K562 (cell line): ENCODE results near the gene ADGRG1. TPM values are rescaled to one million over a fixed set of nuclear protein-coding genes. Genes with fewer than 3 reads are reported as not detected.

Experiments
- CHD1 ChIP-seq: fragments of 200-600 bp; sonication (generic); IDR thresholded peaks from one replicate; pipeline ENCODE4 v1.6.1; 2012; ENCODE audit warnings: mild to moderate bottlenecking, moderate library complexity, low read length, inconsistent platforms
- FOXJ2 ChIP-seq: fragments of 200-800 bp; sonication (Bioruptor generic); IDR thresholded peaks from 2 replicates; pipeline ENCODE4 v1.6.1; 2016; ENCODE audit warnings: missing genetic modification characterization, missing compliant biosample characterization
- HDAC3 ChIP-seq: fragments of 450-650 bp; IDR thresholded peaks from 2 replicates; pipeline ENCODE4 v1.6.1; 2018; ENCODE audit warnings: borderline replicate concordance, mild to moderate bottlenecking, moderate library complexity; ENCODE audit not compliant: partially characterized antibody
- MCM2 ChIP-seq: fragments of 450-650 bp; IDR thresholded peaks from 2 replicates; pipeline ENCODE4 v1.6.1; 2017; ENCODE audit warnings: low read depth, mild to moderate bottlenecking
- NCOA6 ChIP-seq: fragments of 450-650 bp; IDR thresholded peaks from 2 replicates; pipeline ENCODE4 v1.6.1; 2017; ENCODE audit warnings: mild to moderate bottlenecking
- NELFE ChIP-seq: IDR thresholded peaks from 2 replicates; pipeline ENCODE4 v1.6.1; 2011; ENCODE audit warnings: mild to moderate bottlenecking; ENCODE audit not compliant: insufficient read depth, insufficient read length
- SNIP1 ChIP-seq: fragments of 450-650 bp; IDR thresholded peaks from 2 replicates; pipeline ENCODE4 v1.7.1; 2017; ENCODE audit warnings: low read depth, mild to moderate bottlenecking
- ZFP1 ChIP-seq: fragments of 450-650 bp; formaldehyde crosslinking; IDR thresholded peaks from 2 replicates; pipeline ENCODE4 v1.4.0; 2020; ENCODE audit warnings: mild to moderate bottlenecking, mixed read lengths
- ZNF384 ChIP-seq: IDR thresholded peaks from 2 replicates; pipeline ENCODE4 v1.6.1; 2012; ENCODE audit warnings: low read depth, low read length, improper control_type of control experiment
- ZNF707 ChIP-seq: fragments of 250-450 bp; sonication (Bioruptor Pico); conservative IDR thresholded peaks from 2 replicates; pipeline ENCODE4 v1.8.0; 2022; ENCODE audit warnings: inconsistent platforms, mild to moderate bottlenecking, moderate library complexity
- ZNF778 ChIP-seq: fragments of 450-650 bp; formaldehyde crosslinking; IDR thresholded peaks from 2 replicates; pipeline ENCODE4 v1.4.0; 2020; ENCODE audit warnings: mild to moderate bottlenecking, moderate library complexity
- polyA plus RNA-seq, 8 experiments: library from polyadenylated mRNA; depleted of rRNA in 4 of 8; stranded (reverse) in 5 of 8; unstranded in 3 of 8; fragments of >200 nt; fragmentation: Nextera tagmentation in 2 of 8; fragmentation: Illumina TruSeq in 1 of 8; extraction: Ambion mirVana in 2 of 8; extraction: Trizol in 1 of 8; gene quantifications; 2 replicates each; pipeline versions ENCODE4 v1.2.1 to v1.2.3, GENCODE V29; 2011 to 2014; ENCODE audit warnings: inconsistent platforms in 1 of 8, missing spikeins in 1 of 8
- total RNA-seq, 7 experiments: library from RNA; depleted of rRNA in 6 of 7; stranded (reverse); fragments of >200 nt in 6 of 7; fragmentation: Illumina TruSeq in 2 of 7; extraction: Trizol in 2 of 7; gene quantifications; 2 replicates each; pipeline versions ENCODE4 v1.2.1 to v1.2.3, GENCODE V29; 2011 to 2021; ENCODE audit warnings: low replicate concordance in 1 of 7
- TF ChIP-seq, protein P1 (sequence below), 2 experiments: fragments of 450-650 bp in 1 of 2; sonication (generic) in 1 of 2; formaldehyde crosslinking; conservative IDR thresholded peaks; 2 replicates each; pipeline versions ENCODE4 v1.4.0 to v1.8.1; 2020 to 2022; ENCODE audit warnings: mild to moderate bottlenecking in 1 of 2, missing genetic modification reagents in 1 of 2
- TF ChIP-seq, protein P2 (sequence below): fragments of 450-650 bp; formaldehyde crosslinking; IDR thresholded peaks from 2 replicates; pipeline ENCODE4 v1.4.0; 2022; ENCODE audit warnings: mild to moderate bottlenecking, moderate library complexity
- TF ChIP-seq, protein P3 (sequence below): sonication (generic); formaldehyde crosslinking; IDR thresholded peaks from 2 replicates; pipeline ENCODE4 v1.8.0; 2022; ENCODE audit warnings: mild to moderate bottlenecking, missing genetic modification reagents
- TF ChIP-seq, protein P4 (sequence below): fragments of 450-650 bp; formaldehyde crosslinking; IDR thresholded peaks from 2 replicates; pipeline ENCODE4 v1.4.0; 2022; ENCODE audit warnings: missing genetic modification characterization

Gene ADGRG1
- total and polyA plus RNA-seq, 9 of the 15 experiments (the other 6 are each of a cell fraction or from before 2014, with no cell fraction given): 0.04 to 0.31 (median 0.16) TPM; not detected in 6

DNA sequence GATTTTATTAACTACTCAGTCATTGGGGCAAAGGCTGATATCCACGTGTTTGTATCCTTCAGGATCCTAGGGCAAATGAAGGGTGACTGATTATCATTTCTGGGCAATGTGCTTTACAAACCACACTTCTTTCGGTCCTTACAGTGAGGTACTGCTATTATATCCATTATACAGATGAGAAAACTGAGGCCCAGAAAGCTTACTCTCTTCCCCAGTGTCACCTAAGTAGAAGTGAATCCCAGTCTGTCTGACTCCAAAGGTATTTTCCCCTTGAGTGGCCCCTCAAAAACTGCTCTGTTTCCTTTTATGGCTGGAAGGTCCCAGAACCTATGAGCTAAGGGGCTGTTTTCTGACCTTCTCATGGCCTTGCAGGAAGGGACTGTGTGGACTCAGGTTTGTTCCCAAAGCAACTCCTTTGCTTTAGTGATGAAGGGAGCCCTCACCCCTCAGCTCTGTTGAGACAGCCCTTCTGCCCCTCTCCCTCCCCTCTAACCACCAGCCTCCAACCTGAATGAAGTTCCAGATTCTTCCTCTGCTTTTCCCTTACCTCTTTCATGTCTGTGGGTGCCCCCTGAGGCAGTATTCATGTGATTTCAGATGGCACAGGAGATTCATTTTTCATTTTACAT lies 27.4 kb upstream of the ADGRG1 start (continued):
- TF ChIP-seq ZNF384 (no peak), CHD1 (no peak), ZNF707 (CRISPR knock-in tag) (no peak), NELFE (no peak), SNIP1 (no peak), NCOA6 (no peak), ZFP1 (CRISPR knock-in tag) (no peak), FOXJ2 (tag) (no peak), MCM2 (no peak), ZNF778 (CRISPR knock-in tag) (no peak), HDAC3 (no peak)
- TF ChIP-seq, protein P1, sequence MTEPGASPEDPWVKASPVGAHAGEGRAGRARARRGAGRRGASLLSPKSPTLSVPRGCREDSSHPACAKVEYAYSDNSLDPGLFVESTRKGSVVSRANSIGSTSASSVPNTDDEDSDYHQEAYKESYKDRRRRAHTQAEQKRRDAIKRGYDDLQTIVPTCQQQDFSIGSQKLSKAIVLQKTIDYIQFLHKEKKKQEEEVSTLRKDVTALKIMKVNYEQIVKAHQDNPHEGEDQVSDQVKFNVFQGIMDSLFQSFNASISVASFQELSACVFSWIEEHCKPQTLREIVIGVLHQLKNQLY (CRISPR knock-in tag; conservative IDR thresholded peaks at IDR 0.05): no peak
- TF ChIP-seq, protein P2, sequence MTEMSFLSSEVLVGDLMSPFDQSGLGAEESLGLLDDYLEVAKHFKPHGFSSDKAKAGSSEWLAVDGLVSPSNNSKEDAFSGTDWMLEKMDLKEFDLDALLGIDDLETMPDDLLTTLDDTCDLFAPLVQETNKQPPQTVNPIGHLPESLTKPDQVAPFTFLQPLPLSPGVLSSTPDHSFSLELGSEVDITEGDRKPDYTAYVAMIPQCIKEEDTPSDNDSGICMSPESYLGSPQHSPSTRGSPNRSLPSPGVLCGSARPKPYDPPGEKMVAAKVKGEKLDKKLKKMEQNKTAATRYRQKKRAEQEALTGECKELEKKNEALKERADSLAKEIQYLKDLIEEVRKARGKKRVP: no peak
- TF ChIP-seq, protein P3, sequence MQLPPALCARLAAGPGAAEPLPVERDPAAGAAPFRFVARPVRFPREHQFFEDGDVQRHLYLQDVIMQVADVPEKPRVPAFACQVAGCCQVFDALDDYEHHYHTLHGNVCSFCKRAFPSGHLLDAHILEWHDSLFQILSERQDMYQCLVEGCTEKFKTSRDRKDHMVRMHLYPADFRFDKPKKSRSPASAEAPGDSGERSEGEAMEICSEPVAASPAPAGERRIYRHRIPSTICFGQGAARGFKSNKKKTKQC (CRISPR knock-in tag): no peak
- TF ChIP-seq, protein P4, sequence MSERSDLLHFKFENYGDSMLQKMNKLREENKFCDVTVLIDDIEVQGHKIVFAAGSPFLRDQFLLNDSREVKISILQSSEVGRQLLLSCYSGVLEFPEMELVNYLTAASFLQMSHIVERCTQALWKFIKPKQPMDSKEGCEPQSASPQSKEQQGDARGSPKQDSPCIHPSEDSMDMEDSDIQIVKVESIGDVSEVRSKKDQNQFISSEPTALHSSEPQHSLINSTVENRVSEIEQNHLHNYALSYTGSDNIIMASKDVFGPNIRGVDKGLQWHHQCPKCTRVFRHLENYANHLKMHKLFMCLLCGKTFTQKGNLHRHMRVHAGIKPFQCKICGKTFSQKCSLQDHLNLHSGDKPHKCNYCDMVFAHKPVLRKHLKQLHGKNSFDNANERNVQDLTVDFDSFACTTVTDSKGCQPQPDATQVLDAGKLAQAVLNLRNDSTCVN (CRISPR knock-in tag): no peak
